K562 (cell line): Measurements from ENCODE around the gene DSG1. TPM values are rescaled to one million over a fixed set of nuclear protein-coding genes. Genes with fewer than 3 reads are reported as not detected.

Experiments used
- ATAC-seq: fragments of 200-7000 bp; cut with Tn5 transposase; 3 replicates; pipeline ENCODE4 v1.9.1; 2020; ENCODE audit warnings: moderate library complexity
- BruUV-seq: library from RNA; stranded (reverse); fragments of 400-500 nt; replicated peaks from 2 replicates; lab custom pipeline; 2021; lab: Mats Ljungman, UMichigan
- CTCF ChIA-PET: fragments of 300-600 bp; formaldehyde crosslinking; extraction: SDS; loops from one replicate; lab custom pipeline; 2021; ENCODE audit warnings: low intra/inter-chr PET ratio; lab: Yijun Ruan, JAX
- POLR2A ChIA-PET: fragments of 300-600, 350-650 bp; sonication (Branson Sonifier 250); formaldehyde crosslinking; extraction: SDS; loops from one replicate; lab custom pipeline; 2021; ENCODE audit warnings: antibody characterized with exemption, inconsistent platforms; lab: Yijun Ruan, JAX
- DNase-seq, 4 experiments: peaks; one replicate each; pipeline versions ENCODE4 v3.0.0 to v3.0.0-alpha.2; 2011 to 2018; ENCODE audit warnings: low spot score in 3 of 4, mixed read lengths in 3 of 4; ENCODE audit errors: extremely low read depth in 1 of 4
- FAIRE-seq: peaks from 2 replicates; lab custom pipeline; 2011; peaks lifted over from hg19 to GRCh38; lab: Jason Lieb, UNC
- H2AFZ ChIP-seq: 2 replicates; pipeline ENCODE4 v1.6.0; 2011; ENCODE audit warnings: low read depth, low read length, control low read depth, inconsistent platforms
- H3K27ac ChIP-seq: fragments of 200-600 bp; 3 replicates; pipeline ENCODE4 v1.8.0; 2011; ENCODE audit warnings: low read depth, mild to moderate bottlenecking, control low read depth, inconsistent platforms, low read length, moderate library complexity, mixed read lengths; ENCODE audit errors: extremely low read depth
- H3K27me3 ChIP-seq, 2 experiments: fragments of 300-600 bp in 1 of 2; 2 replicates in 1 of 2; 3 replicates in 1 of 2; pipeline versions ENCODE4 v1.6.0 to v1.8.0; 2011; ENCODE audit warnings: inconsistent platforms in 2 of 2, low read length in 2 of 2, mild to moderate bottlenecking in 1 of 2, mixed read lengths in 1 of 2, moderate library complexity in 1 of 2; ENCODE audit not compliant: control insufficient read depth in 2 of 2, insufficient read depth in 2 of 2
- H3K36me3 ChIP-seq: fragments of 300-600 bp; 3 replicates; pipeline ENCODE4 v1.8.0; 2011; ENCODE audit warnings: mild to moderate bottlenecking, low read length, inconsistent platforms; ENCODE audit not compliant: control insufficient read depth, insufficient read depth
- H3K4me1 ChIP-seq, 2 experiments: fragments of 200-600 bp in 1 of 2; replicated peaks in 1 of 2; 2 replicates in 1 of 2; 3 replicates in 1 of 2; pipeline versions ENCODE4 v1.5.1 to v1.8.0; 2011; ENCODE audit warnings: inconsistent platforms in 2 of 2, low read length in 2 of 2, mild to moderate bottlenecking in 1 of 2, mixed read lengths in 1 of 2, moderate library complexity in 1 of 2; ENCODE audit not compliant: control insufficient read depth in 2 of 2, insufficient read depth in 2 of 2
- H3K4me2 ChIP-seq: 2 replicates; pipeline ENCODE4 v1.6.1; 2011; ENCODE audit warnings: low read length, control low read depth, inconsistent platforms, mixed read lengths; ENCODE audit not compliant: insufficient read depth
- H3K4me3 ChIP-seq: fragments of 200-600 bp; sonication (generic), shearing (Covaris generic); 2 replicates; pipeline ENCODE4 v1.5.1; 2016; ENCODE audit warnings: control low read depth, inconsistent platforms
- H3K79me2 ChIP-seq: fragments of 200-600 bp; 3 replicates; pipeline ENCODE4 v1.8.0; 2011; ENCODE audit warnings: low read length, inconsistent platforms; ENCODE audit not compliant: control insufficient read depth, insufficient read depth
- H3K9ac ChIP-seq, 2 experiments: 2 replicates each; pipeline versions ENCODE4 v1.6.0 to v1.6.1; 2011; ENCODE audit warnings: low read depth in 2 of 2, low read length in 2 of 2, control low read depth in 1 of 2, inconsistent platforms in 1 of 2, mild to moderate bottlenecking in 1 of 2, mixed read lengths in 1 of 2; ENCODE audit not compliant: insufficient read depth in 1 of 2
- H3K9me1 ChIP-seq: one replicate; pipeline ENCODE4 v1.6.0; 2011; ENCODE audit warnings: inconsistent platforms, mild to moderate bottlenecking, low read length, moderate library complexity; ENCODE audit not compliant: control insufficient read depth, insufficient read depth
- H3K9me3 ChIP-seq: replicated peaks from 2 replicates; pipeline ENCODE4 v1.5.1; 2011; ENCODE audit warnings: low read depth, low read length, inconsistent platforms; ENCODE audit not compliant: control insufficient read depth, insufficient read depth
- H4K20me1 ChIP-seq: replicated peaks from 2 replicates; pipeline ENCODE4 v1.6.1; 2011; ENCODE audit warnings: low read length, inconsistent platforms, mixed read lengths; ENCODE audit not compliant: control insufficient read depth, insufficient read depth
- BCOR ChIP-seq: fragments of 450-650 bp; IDR thresholded peaks from 2 replicates; pipeline ENCODE4 v1.6.1; 2016
- FOXP1 ChIP-seq: sonication (generic); formaldehyde crosslinking; IDR thresholded peaks from 2 replicates; pipeline ENCODE4 v1.8.0; 2022; ENCODE audit warnings: mild to moderate bottlenecking, missing genetic modification reagents
- PURB ChIP-seq: sonication (generic); formaldehyde crosslinking; IDR thresholded peaks from 2 replicates; pipeline ENCODE4 v1.9.0; 2021; ENCODE audit warnings: low read depth, mild to moderate bottlenecking, missing genetic modification reagents
- ZNF134 ChIP-seq: fragments of 250-450 bp; sonication (Bioruptor Pico); conservative IDR thresholded peaks from 2 replicates; pipeline ENCODE4 v1.4.0; 2020
- ZNF407 ChIP-seq: fragments of 450-650 bp; IDR thresholded peaks from 2 replicates; pipeline ENCODE4 v1.6.1; 2016; ENCODE audit warnings: low read depth
- WGBS: fragments of 100-300 bp; shearing (Covaris generic); methylation state at CpG from one replicate; pipeline ENCODE4 v1.1.6; 2016; ENCODE audit warnings: low coverage, mixed read lengths; ENCODE audit not compliant: insufficient coverage; ENCODE audit errors: missing lambda C conversion rate; 5-methylcytosine and 5-hydroxymethylcytosine counted together
- in situ Hi-C: fragments of 300-500 bp; cut with MboI; formaldehyde crosslinking; loops from 4 replicates; pipeline ENCODE4 v1.15.0; 2018; ENCODE audit warnings: inconsistent platforms, mixed read lengths
- intact Hi-C: fragments of 100-400 bp; cut with micrococcal nuclease; formaldehyde crosslinking; loops from 2 replicates; pipeline ENCODE4 v1.14.2; 2022
- polyA plus RNA-seq, 8 experiments: library from polyadenylated mRNA; depleted of rRNA in 4 of 8; stranded (reverse) in 5 of 8; unstranded in 3 of 8; fragments of >200 nt; fragmentation: Nextera tagmentation in 2 of 8; fragmentation: Illumina TruSeq in 1 of 8; extraction: Ambion mirVana in 2 of 8; extraction: Trizol in 1 of 8; gene quantifications; 2 replicates each; pipeline versions ENCODE4 v1.2.1 to v1.2.3, GENCODE V29; 2011 to 2014; ENCODE audit warnings: inconsistent platforms in 1 of 8, missing spikeins in 1 of 8
- total RNA-seq, 7 experiments: library from RNA; depleted of rRNA in 6 of 7; stranded (reverse); fragments of >200 nt in 6 of 7; fragmentation: Illumina TruSeq in 2 of 7; extraction: Trizol in 2 of 7; gene quantifications; 2 replicates each; pipeline versions ENCODE4 v1.2.1 to v1.2.3, GENCODE V29; 2011 to 2021; ENCODE audit warnings: low replicate concordance in 1 of 7
- TF ChIP-seq, protein P1 (sequence below): fragments of 250-450 bp; sonication (Bioruptor Pico); IDR thresholded peaks from 2 replicates; pipeline ENCODE4 v1.8.0; 2022; ENCODE audit warnings: inconsistent platforms

Gene DSG1
- total and polyA plus RNA-seq, 9 of the 15 experiments (the other 6 are each of a cell fraction or from before 2014, with no cell fraction given): 0.03 to 0.26 (median 0.15) TPM; not detected in 1

GRCh38 chr18:31354990-31355389 is 37.0 kb downstream of the DSG1 start:
- Histone ChIP-seq H3K9me3 (peaks cover 5% of the 10 kb centered on the region; the same call in 1 of the 2 replicates), H3K4me1 (no peaks in the 10 kb centered on the region), H4K20me1 (no peaks in the 10 kb centered on the region)
- FAIRE-seq (no peak), DNase-seq (no peak)
- TF ChIP-seq PURB (CRISPR knock-in tag): no peak
- no peak for TF ChIP-seq FOXP1 (CRISPR knock-in tag)
- no peak for TF ChIP-seq ZNF134 (CRISPR knock-in tag)
- TF ChIP-seq, all 486 proteins: peak for 0
- no peak overlapping the region for H3K4me2 ChIP-seq
- CTCF ChIA-PET: no interaction called here
- BruUV-seq: no TSS peak
- no peak for ATAC-seq
- H3K36me3 ChIP-seq: no peaks in the 10 kb centered on the region
- in situ Hi-C loops (no loop called here), intact Hi-C loops (no loop called here)
- no peak overlapping the region for H3K9ac ChIP-seq
- H3K4me3 ChIP-seq: no peak overlapping the region
- POLR2A ChIA-PET: interaction anchor here (0.6 kb wide), 1 partner anchor 20 kb away, joined by 3 read pairs; no protein-coding TSS in a partner anchor
- H3K27ac ChIP-seq: no peak overlapping the region
- no peaks in the 10 kb centered on the region for H3K9me1 ChIP-seq
- no peaks in the 10 kb centered on the region for H3K79me2 ChIP-seq
- no peaks in the 10 kb centered on the region for H3K27me3 ChIP-seq
- H2AFZ ChIP-seq: peak overlapping the region; percentile 68; the same call in 1 of the 2 replicates
- 25% methylated on average over 8 of the region's 8 CpGs for WGBS

- H3K36me3 ChIP-seq: no peaks in the 10 kb centered on the region
- no TSS peak for BruUV-seq
- H3K27ac ChIP-seq: no peak overlapping the region
- H2AFZ ChIP-seq: no peak overlapping the region
- ChIA-PET CTCF (no interaction called here), POLR2A (interaction anchor here (0.6 kb wide), 1 partner anchor 311 kb away, joined by 3 read pairs; no protein-coding TSS in a partner anchor)
- FAIRE-seq (no peak), ATAC-seq (no peak), DNase-seq (no peak)
- H3K9me3 ChIP-seq: peaks cover 5% of the 10 kb centered on the region; the same call in 1 of the 2 replicates
- H3K4me3 ChIP-seq: no peak overlapping the region
- no peak overlapping the region for H3K9ac ChIP-seq
- no peaks in the 10 kb centered on the region for H3K79me2 ChIP-seq
- in situ Hi-C loops: no loop called here
- no peaks in the 10 kb centered on the region for H3K4me1 ChIP-seq
- WGBS: 4% methylated on average over 5 of the region's 5 CpGs
- no peaks in the 10 kb centered on the region for H4K20me1 ChIP-seq
- H3K4me2 ChIP-seq: no peak overlapping the region
- no peaks in the 10 kb centered on the region for H3K9me1 ChIP-seq
- no peaks in the 10 kb centered on the region for H3K27me3 ChIP-seq
- intact Hi-C loops: no loop called here
- TF ChIP-seq BCOR (no peak), ZNF407 (no peak)
- TF ChIP-seq, protein P1, sequence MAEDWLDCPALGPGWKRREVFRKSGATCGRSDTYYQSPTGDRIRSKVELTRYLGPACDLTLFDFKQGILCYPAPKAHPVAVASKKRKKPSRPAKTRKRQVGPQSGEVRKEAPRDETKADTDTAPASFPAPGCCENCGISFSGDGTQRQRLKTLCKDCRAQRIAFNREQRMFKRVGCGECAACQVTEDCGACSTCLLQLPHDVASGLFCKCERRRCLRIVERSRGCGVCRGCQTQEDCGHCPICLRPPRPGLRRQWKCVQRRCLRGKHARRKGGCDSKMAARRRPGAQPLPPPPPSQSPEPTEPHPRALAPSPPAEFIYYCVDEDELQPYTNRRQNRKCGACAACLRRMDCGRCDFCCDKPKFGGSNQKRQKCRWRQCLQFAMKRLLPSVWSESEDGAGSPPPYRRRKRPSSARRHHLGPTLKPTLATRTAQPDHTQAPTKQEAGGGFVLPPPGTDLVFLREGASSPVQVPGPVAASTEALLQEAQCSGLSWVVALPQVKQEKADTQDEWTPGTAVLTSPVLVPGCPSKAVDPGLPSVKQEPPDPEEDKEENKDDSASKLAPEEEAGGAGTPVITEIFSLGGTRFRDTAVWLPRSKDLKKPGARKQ (CRISPR knock-in tag): no peak
These were observed 38.1 kb downstream of the DSG1 start for GRCh38 chr18:31356025-31356424.
